Stimulated activated naive B cell treated with anti-CD40 and anti-IgM and Interleukin-4, amounts not matched to agents 10 μg/mL and 1 μg/mL and 100 μg/mL, for 72 hours (primary cell): ENCODE results near the gene DEFB131A.
A peak's percentile ranks its signal among the peaks of the same experiment; 100 is the strongest.
"Not testable (repeated sequence)": the region's sequence is repeated elsewhere in the genome, so short reads cannot be mapped to it uniquely, and the experiment has no call there.

ENCODE experiments used
- ATAC-seq, 2 donors: fragments of 150-1000 bp; cut with Tn5 transposase; replicated peaks; 2 replicates each; pipeline ENCODE4 v1.10.0; 2021; ENCODE audit warnings: moderate library complexity in 1 of 2
- DNase-seq: peaks from one replicate; pipeline ENCODE4 v3.0.0; 2021
- H3K27ac Mint-ChIP-seq: one replicate; pipeline ENCODE4 v1.8.0; 2022; ENCODE audit warnings: mild to moderate bottlenecking, mixed read lengths
- H3K27me3 Mint-ChIP-seq, 2 donors: one replicate each; pipeline ENCODE4 v1.8.0; 2022; ENCODE audit warnings: mixed read lengths in 2 of 2
- H3K36me3 Mint-ChIP-seq, 2 donors: one replicate each; pipeline ENCODE4 v1.8.0; 2022; ENCODE audit warnings: mixed read lengths in 2 of 2, mild to moderate bottlenecking in 1 of 2
- H3K4me1 Mint-ChIP-seq, 2 donors: one replicate each; pipeline ENCODE4 v1.8.0; 2022; ENCODE audit warnings: mixed read lengths in 2 of 2, mild to moderate bottlenecking in 1 of 2
- H3K4me3 Mint-ChIP-seq, 2 donors: one replicate each; pipeline ENCODE4 v1.8.0; 2022; ENCODE audit warnings: mild to moderate bottlenecking in 2 of 2, mixed read lengths in 2 of 2, moderate library complexity in 1 of 2
- H3K9me3 Mint-ChIP-seq, 2 donors: one replicate each; pipeline ENCODE4 v1.8.0; 2022; ENCODE audit warnings: mixed read lengths in 2 of 2, mild to moderate bottlenecking in 1 of 2

Gene DEFB131A, protein sequence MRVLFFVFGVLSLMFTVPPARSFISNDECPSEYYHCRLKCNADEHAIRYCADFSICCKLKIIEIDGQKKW

DNA sequence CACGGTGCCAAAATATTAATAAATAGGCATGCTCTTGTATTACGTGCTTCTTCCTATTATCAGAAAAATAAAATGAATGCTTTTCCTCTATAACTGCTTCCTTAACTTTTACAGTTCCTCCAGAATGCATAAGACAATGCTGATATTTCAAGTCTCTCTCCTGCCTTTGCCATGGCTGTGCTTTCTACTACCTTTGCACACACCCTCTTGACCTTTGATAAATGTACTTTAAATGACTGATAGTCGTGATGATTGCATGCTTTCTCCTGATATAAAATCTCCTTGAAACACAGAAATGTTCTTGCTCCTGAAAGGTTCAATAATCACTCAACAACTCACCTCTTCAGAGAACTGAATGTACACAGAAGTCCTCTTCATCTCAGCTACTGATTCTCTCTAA, at the start of gene DEFB131A:
DEFB131A (plus strand) TSS at position 301 of the 400 bp plus-strand sequence. CDS start 120 bp downstream, outside the sequence.
- not testable (repeated sequence) for H3K9me3 Mint-ChIP-seq, H3K27me3 Mint-ChIP-seq, H3K36me3 Mint-ChIP-seq, ATAC-seq, DNase-seq, H3K4me1 Mint-ChIP-seq, H3K4me3 Mint-ChIP-seq, H3K27ac Mint-ChIP-seq

DNA sequence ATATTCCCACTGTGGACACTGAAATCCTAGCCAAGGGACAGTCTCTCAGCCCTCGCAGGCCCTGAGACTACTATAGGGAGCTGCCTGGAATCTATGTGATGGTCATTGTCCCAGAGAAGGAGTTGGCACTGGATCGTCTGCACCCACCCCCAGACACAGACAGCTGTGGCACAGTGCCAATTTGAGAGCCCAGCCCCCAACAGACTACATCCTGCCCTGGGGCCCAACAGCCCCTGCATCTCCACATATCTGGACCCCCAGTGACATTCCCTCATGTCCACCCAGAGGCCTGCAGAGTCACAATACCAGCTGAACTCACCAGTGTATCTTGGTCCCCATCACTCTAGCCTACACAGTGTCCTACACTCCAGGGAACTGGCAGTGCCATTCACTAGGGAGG, 38.4 kb upstream of the DEFB131A start:
- H3K27me3 Mint-ChIP-seq, DNase-seq, ATAC-seq: not testable (repeated sequence)

DNA sequence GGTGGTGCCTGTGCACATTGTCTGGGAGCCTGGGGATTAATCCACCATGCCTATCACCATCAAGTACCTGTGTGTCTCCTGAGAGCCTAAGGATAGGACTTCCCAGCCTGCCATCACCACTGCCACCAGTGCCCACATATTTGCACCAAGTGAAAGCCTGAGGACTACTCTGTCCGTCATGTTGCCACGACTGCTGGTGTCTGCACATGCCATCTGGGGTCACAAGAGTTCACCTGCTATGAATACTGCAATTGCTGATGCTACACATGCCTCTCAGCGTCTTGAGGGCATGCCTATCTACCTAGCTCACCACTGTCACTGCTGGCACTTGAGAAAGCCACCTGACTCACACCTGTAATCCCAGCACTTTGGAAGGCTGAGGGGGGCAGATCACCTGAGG, 37.7 kb upstream of the DEFB131A start:
- not testable (repeated sequence) for ATAC-seq, H3K36me3 Mint-ChIP-seq, DNase-seq, H3K4me3 Mint-ChIP-seq, H3K4me1 Mint-ChIP-seq, H3K27me3 Mint-ChIP-seq, H3K27ac Mint-ChIP-seq, H3K9me3 Mint-ChIP-seq

More for the DNA sequence above, 38.4 kb upstream of the DEFB131A start:
- H3K27ac Mint-ChIP-seq, H3K4me1 Mint-ChIP-seq, H3K9me3 Mint-ChIP-seq, H3K36me3 Mint-ChIP-seq, H3K4me3 Mint-ChIP-seq: not testable (repeated sequence)

DNA sequence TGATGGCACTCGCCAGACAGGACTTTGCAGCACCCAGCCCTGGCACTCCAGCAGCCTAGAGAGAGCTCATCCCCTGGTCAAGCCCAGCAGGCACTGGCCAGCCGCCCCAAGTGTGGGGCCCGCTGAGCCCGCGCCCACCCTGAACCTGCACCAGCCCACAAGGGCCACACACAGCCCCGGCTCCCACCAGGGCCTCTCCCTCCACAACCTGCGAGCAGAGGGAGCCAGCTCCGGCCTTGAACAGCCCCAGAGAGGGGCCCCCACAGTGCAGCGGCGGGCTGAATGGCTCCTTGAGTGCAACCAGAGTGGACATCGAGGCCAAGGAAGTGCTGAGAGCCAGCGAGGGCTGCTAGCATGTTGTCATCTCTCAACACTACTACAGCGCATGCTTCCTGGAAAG, 34.4 kb upstream of the DEFB131A start:
- H3K4me1 Mint-ChIP-seq: no peaks in the 10 kb centered on the region
- no peak overlapping the region for H3K4me3 Mint-ChIP-seq
- H3K36me3 Mint-ChIP-seq: peaks cover 0 to 3% of the 10 kb centered on the region in 2 donors
- H3K27ac Mint-ChIP-seq: no peak overlapping the region
- no peak for DNase-seq
- H3K27me3 Mint-ChIP-seq: no peaks in the 10 kb centered on the region
- peaks cover 8 to 12% of the 10 kb centered on the region in 2 donors for H3K9me3 Mint-ChIP-seq
- no peak for ATAC-seq

DNA sequence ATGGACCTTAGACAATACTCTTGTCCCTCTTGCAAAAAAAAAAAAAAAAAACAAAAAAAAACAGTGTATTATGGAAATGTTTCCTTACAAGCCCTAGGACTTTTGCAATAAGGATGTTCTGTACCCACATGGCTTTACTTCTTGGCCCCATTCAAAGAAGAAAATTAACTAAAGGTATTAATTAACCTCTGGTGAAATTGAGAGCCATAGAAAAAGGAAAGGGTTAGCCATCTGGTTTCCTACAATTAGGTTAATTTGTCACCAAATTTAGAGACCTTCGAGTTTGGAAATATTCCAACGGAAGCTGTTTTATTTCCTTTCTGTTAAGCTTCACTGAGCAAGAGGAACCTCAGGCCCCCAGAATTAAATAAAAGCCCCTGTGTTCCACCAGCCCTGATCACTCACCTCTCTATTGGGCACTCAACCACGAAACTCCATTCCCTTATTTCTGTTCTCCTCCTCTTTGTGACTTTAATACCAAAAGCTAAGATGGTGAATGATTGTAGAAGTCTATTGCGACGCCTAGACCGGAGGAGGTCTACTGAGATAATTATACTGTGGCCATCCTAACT, 22.2 kb upstream of the DEFB131A start:
- not testable (repeated sequence) for H3K9me3 Mint-ChIP-seq, H3K27me3 Mint-ChIP-seq, H3K4me3 Mint-ChIP-seq, H3K36me3 Mint-ChIP-seq, DNase-seq, ATAC-seq, H3K27ac Mint-ChIP-seq, H3K4me1 Mint-ChIP-seq

DNA sequence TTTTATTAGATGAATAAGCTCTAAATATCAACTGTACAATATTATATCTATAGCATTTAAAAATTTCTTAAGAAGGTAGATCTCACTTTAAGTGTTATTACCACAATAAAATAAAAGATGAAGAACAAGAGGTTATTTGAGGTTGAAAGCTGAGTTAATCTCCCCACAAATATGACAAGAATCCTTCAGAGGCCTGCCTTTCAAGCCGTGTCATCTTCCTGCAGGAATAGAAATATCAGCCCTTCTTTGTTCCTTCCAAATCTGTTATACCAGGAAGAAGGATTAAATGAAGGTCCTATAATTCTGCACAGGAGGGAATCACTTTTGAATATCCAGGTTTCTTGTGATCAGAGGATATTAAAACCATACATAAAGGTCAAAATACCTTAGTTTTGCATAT, 18.3 kb upstream of the DEFB131A start:
- not testable (repeated sequence) for DNase-seq, ATAC-seq, H3K36me3 Mint-ChIP-seq, H3K4me1 Mint-ChIP-seq, H3K27ac Mint-ChIP-seq, H3K9me3 Mint-ChIP-seq, H3K27me3 Mint-ChIP-seq, H3K4me3 Mint-ChIP-seq

DNA sequence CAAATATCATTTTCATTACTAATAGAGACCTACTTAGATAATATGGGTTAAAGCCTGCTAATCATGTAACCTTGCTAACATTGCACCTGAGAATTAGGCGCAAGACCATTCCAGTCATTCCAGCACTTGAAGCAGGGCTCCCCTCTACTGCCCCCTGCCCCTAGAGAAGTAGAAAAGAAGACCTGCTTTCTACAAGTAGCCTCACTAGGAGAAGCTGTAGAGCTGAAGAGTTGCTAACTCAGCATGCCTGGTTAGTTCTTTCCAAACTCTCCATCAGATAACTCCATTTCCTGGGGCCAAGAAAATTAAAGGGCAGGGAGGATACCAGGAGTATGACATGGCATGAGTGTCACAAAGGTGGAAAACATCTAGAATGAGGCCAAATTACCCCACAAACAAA, 14.2 kb upstream of the DEFB131A start:
- DNase-seq, H3K4me1 Mint-ChIP-seq, H3K27me3 Mint-ChIP-seq, H3K36me3 Mint-ChIP-seq, H3K27ac Mint-ChIP-seq, H3K4me3 Mint-ChIP-seq, ATAC-seq, H3K9me3 Mint-ChIP-seq: not testable (repeated sequence)

DNA sequence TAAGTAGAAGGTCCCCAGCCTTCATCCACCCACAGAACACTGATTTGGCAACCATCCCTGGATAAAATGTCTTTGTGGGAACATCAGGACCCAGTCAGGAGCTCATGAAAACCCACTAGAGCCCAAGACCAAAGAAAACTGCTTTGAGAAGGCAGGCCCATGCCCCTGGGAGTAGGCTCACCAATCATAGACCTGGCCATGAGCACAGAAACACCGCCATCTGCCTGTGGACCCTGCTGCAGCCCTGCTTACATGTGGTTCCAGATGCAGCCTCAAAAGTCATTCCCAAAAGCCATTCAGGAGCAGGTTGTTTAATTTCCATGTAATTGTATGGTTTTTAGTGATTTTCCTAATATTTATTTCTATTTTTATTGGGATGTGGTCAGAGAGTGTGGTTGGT, 10.9 kb upstream of the DEFB131A start:
- H3K27me3 Mint-ChIP-seq, H3K4me3 Mint-ChIP-seq, DNase-seq, ATAC-seq, H3K27ac Mint-ChIP-seq, H3K9me3 Mint-ChIP-seq, H3K36me3 Mint-ChIP-seq: not testable (repeated sequence)
- H3K4me1 Mint-ChIP-seq: peaks cover 4 to 11% of the 10 kb centered on the region in 2 donors

DNA sequence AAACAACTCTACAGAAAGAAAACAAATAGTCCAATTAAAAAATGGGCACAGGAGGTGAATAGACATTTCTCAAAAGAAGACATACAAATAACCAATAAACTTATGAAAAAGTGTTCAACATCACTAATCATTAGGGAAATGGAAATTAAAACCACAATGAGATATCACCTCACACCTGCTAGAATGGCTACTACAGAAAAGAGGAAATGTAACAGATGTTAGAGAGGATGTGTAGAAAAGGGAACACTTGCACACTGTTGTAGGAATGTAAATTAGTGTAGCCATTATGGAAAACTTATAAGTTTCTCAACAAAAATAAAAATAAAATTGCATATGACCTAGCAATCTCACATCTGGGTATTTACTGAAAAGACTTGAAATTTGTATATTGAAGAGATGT, 7.5 kb upstream of the DEFB131A start:
- not testable (repeated sequence) for DNase-seq, H3K27ac Mint-ChIP-seq, H3K9me3 Mint-ChIP-seq, H3K4me3 Mint-ChIP-seq, H3K36me3 Mint-ChIP-seq, H3K27me3 Mint-ChIP-seq
- H3K4me1 Mint-ChIP-seq: peaks cover 4 to 11% of the 10 kb centered on the region in 2 donors
- peak; percentile 33 to 42 for ATAC-seq

DNA sequence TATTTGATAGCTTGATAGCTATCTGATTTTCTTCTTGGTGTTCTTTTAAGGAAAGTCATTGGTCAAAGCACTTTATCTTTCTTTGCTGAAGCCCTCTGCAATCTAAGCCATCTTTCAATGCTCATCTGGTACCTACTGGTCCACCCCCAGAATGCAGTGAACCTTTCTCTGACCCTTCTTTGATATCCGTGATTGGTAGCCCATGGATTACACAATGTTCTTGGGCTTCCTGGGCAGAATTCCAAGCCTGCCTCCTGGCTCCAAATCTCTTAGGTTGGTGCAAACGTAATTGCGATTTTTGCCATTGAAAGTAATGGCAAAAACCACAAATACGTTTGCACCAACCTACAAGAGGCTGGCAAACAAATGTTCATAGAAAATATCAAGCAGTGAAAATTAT, 1.9 kb upstream of the DEFB131A start:
- H3K4me3 Mint-ChIP-seq, DNase-seq, H3K27ac Mint-ChIP-seq, ATAC-seq, H3K27me3 Mint-ChIP-seq, H3K9me3 Mint-ChIP-seq, H3K4me1 Mint-ChIP-seq, H3K36me3 Mint-ChIP-seq: not testable (repeated sequence)

DNA sequence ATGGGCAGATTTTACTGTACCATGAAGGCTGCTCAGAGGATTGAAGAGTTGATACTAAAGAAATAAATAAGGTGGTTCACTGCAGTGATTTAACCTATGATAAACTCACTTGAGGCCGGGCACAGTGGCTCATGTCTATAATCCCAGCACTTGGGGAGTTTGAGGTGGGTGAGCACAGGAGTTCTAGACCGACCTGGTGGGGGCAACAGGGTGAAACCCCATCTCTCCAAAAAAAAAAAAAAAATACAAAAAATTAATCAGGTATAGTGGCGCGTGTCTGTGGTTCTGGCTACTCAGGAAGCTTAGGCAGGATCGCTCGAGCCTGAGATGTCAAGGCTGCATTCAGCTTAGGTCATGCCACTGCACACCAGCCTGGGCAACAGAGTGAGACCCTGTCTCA, 467 bp downstream of the DEFB131A start:
- not testable (repeated sequence) for H3K4me1 Mint-ChIP-seq, H3K4me3 Mint-ChIP-seq, H3K27ac Mint-ChIP-seq, H3K36me3 Mint-ChIP-seq, H3K27me3 Mint-ChIP-seq, H3K9me3 Mint-ChIP-seq, DNase-seq, ATAC-seq

DNA sequence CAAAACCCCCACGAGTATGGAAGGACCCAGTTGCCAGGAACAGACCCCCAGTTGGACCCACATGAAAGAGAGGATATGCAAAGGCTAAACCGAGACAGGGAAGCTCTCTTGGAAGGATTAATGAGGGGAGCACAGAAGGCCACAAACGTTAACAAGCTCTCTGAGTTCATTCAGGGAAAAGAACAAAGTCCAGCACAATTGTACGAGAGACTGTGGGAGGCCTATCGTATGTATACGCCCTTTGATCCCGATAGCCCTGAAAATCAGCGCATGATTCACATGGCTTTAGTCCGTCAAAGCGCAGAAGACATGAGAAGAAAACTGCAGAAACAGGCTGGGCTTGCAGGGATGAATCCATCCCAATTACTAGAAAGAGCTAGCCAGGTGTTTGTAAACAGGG, 8.0 kb downstream of the DEFB131A start:
- not testable (repeated sequence) for H3K4me3 Mint-ChIP-seq, H3K27me3 Mint-ChIP-seq, H3K4me1 Mint-ChIP-seq, DNase-seq, H3K27ac Mint-ChIP-seq, H3K36me3 Mint-ChIP-seq, ATAC-seq, H3K9me3 Mint-ChIP-seq

DNA sequence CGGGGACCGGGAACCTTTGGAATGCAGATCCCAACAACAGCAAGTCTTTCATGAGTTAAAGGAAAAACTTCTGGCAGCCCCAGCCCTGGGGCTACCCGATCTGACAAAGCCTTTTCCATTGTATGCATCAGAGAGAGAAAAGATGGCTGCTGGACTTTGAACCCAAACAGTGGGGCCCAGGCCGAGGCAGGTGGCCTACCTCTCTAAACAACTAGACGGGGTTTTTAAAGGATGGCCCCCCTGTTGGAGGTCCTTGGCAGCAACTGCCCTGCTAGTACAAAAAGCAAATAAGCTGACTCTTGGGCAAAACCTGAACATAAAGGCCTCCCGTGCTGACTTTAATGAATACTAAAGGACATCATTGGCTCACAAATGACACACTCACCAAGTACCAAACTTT, 10.1 kb downstream of the DEFB131A start:
- not testable (repeated sequence) for H3K4me3 Mint-ChIP-seq, H3K27ac Mint-ChIP-seq, H3K9me3 Mint-ChIP-seq, H3K36me3 Mint-ChIP-seq, H3K27me3 Mint-ChIP-seq, ATAC-seq, H3K4me1 Mint-ChIP-seq, DNase-seq

DNA sequence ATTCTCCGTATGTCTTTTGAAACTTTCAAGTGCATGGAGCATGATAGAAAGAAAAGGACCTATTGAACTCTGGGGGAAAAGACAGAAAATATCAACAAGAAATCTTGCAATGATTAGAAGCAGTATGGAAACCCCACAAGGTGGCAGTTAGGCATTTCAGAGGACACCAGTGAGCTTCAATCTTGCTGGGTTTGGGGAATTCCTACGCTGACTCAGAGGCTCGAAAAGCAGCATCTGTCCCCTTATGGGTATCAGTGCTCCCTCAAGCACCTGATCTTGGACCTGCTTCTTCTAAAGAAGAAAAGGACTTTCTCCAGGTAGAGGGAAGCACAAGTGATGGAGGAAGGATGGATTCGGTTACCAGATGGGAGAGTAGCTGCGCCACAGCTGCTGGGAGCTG, 10.8 kb downstream of the DEFB131A start:
- H3K36me3 Mint-ChIP-seq, DNase-seq, H3K4me3 Mint-ChIP-seq, H3K9me3 Mint-ChIP-seq, H3K4me1 Mint-ChIP-seq, ATAC-seq, H3K27me3 Mint-ChIP-seq, H3K27ac Mint-ChIP-seq: not testable (repeated sequence)

DNA sequence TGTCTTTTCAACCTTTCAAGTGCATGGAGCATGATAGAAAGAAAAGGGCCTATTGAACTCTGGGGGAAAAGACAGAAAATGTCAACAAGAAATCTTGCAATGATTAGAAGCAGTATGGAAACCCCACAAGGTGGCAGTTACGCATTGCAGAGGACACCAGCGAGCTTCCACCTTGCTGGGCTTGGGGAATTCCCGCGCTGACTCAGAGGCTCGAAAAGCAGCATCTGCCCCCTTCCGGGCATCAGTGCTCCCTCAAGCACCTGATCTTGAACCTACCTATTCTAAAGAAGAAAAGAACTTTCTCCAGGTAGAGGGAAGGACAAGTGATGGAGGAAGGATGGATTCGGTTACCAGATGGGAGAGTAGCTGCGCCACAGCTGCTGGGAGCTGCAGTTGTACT, 35.3 kb downstream of the DEFB131A start:
- ATAC-seq, H3K27ac Mint-ChIP-seq, H3K4me3 Mint-ChIP-seq, DNase-seq, H3K4me1 Mint-ChIP-seq, H3K36me3 Mint-ChIP-seq, H3K9me3 Mint-ChIP-seq, H3K27me3 Mint-ChIP-seq: not testable (repeated sequence)

DNA sequence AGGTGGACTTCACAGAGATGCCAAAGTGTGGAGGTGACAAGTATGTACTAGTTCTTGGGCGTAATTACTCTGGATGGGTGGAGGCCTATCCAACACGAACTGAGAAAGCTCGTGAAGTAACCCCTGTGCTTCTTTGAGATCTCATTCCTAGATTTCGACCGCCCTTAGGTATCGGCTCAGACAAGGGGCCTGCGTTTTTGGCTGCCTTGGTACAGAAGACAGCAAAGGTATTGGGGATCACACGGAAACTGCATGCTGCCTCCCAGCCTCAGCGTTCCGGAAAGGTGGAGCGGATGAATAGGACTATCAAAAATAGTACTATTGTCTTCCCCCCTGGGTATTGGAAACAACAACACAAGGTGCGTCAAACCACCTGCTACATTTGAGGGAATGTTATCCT, 35.9 kb downstream of the DEFB131A start:
- H3K4me3 Mint-ChIP-seq, H3K27ac Mint-ChIP-seq, H3K36me3 Mint-ChIP-seq, ATAC-seq, H3K27me3 Mint-ChIP-seq, H3K9me3 Mint-ChIP-seq, H3K4me1 Mint-ChIP-seq, DNase-seq: not testable (repeated sequence)
